HepG2 (cell line): Measurements from ENCODE around the gene RBM8A. TPM values are rescaled to one million over a fixed set of nuclear protein-coding genes. Genes with fewer than 3 reads are reported as not detected.

Source experiments
- ARID5B ChIP-seq: IDR thresholded peaks from 2 replicates; pipeline ENCODE4 v1.4.0; 2020; ENCODE audit warnings: mild to moderate bottlenecking, missing genetic modification reagents
- ERF ChIP-seq: IDR thresholded peaks from 2 replicates; pipeline ENCODE4 v1.6.1; 2018; ENCODE audit warnings: missing biosample characterization, missing genetic modification reagents
- MNT ChIP-seq: fragments of 450-650 bp; IDR thresholded peaks from 2 replicates; pipeline ENCODE4 v1.6.1; 2016
- SAP130 ChIP-seq: IDR thresholded peaks from 2 replicates; pipeline ENCODE4 v1.6.1; 2016; ENCODE audit warnings: low read depth
- TBX3 ChIP-seq: fragments of 450-650 bp; IDR thresholded peaks from 2 replicates; pipeline ENCODE4 v1.6.1; 2017; ENCODE audit warnings: antibody characterized with exemption, mild to moderate bottlenecking, inconsistent platforms, borderline replicate concordance
- U2AF1 ChIP-seq: fragments of 200-400 bp; formaldehyde crosslinking; optimal IDR thresholded peaks from 2 replicates; pipeline ENCODE3; 2017; ENCODE audit warnings: mild to moderate bottlenecking, low read depth, low read length
- ZBTB4 ChIP-seq: sonication (generic); formaldehyde crosslinking; IDR thresholded peaks from 2 replicates; pipeline ENCODE4 v1.4.0; 2020; ENCODE audit warnings: missing genetic modification reagents, mild to moderate bottlenecking, borderline replicate concordance
- ZFP62 ChIP-seq: sonication (generic); formaldehyde crosslinking; IDR thresholded peaks from 2 replicates; pipeline ENCODE4 v1.4.0; 2020; ENCODE audit warnings: missing genetic modification reagents
- ZNF891 ChIP-seq: sonication (generic); formaldehyde crosslinking; IDR thresholded peaks from 2 replicates; pipeline ENCODE4 v1.5.0; 2020; ENCODE audit warnings: mild to moderate bottlenecking, missing genetic modification reagents
- ZSCAN5A ChIP-seq: sonication (generic); formaldehyde crosslinking; IDR thresholded peaks from 2 replicates; pipeline ENCODE4 v1.8.0; 2022; ENCODE audit warnings: mild to moderate bottlenecking, missing genetic modification reagents, borderline replicate concordance
- polyA plus RNA-seq, 8 experiments: library from polyadenylated mRNA; depleted of rRNA in 3 of 8; stranded (reverse) in 7 of 8; unstranded in 1 of 8; fragments of >200 nt; fragmentation: Illumina TruSeq in 4 of 8; extraction: Trizol in 4 of 8; gene quantifications; 2 replicates each; pipeline versions ENCODE4 v1.2.1 to v1.2.3, GENCODE V29; 2011 to 2016; ENCODE audit warnings: low read depth in 4 of 8, missing spikeins in 1 of 8, mixed read lengths in 1 of 8; ENCODE audit not compliant: insufficient read depth in 1 of 8
- total RNA-seq, 5 experiments: library from RNA; depleted of rRNA; stranded (reverse); fragments of >200 nt; fragmentation: Illumina TruSeq; extraction: Trizol; gene quantifications; 2 replicates each; pipeline ENCODE4 v1.2.3, GENCODE V29; 2016; ENCODE audit warnings: low read depth in 1 of 5
- TF ChIP-seq, protein P1 (sequence below): sonication (generic); formaldehyde crosslinking; IDR thresholded peaks from 2 replicates; pipeline ENCODE4 v1.5.0; 2020; ENCODE audit warnings: mild to moderate bottlenecking, missing genetic modification reagents
- TF ChIP-seq, protein P2 (sequence below): sonication (generic); formaldehyde crosslinking; IDR thresholded peaks from 2 replicates; pipeline ENCODE4 v1.4.0; 2020; ENCODE audit warnings: missing genetic modification reagents

RBM8A gene
- total and polyA plus RNA-seq, 2 of the 13 experiments (the other 11 are each of a cell fraction or from before 2014, with no cell fraction given) = 106 to 162 TPM

GRCh38 chr1:145960468-145961108 lies 33.3 kb upstream of the RBM8A start (continued):
- TF ChIP-seq ZBTB4 (no peak), ARID5B (CRISPR knock-in tag) (peak; percentile 47; the same call in 1 of the 2 replicates), MNT (no peak), SAP130 (CRISPR knock-in tag) (peak; percentile 81), ZNF891 (CRISPR knock-in tag) (peak; percentile 61; the same call in 1 of the 2 replicates), ZSCAN5A (CRISPR knock-in tag) (no peak), TBX3 (no peak), U2AF1 (no peak), ZFP62 (CRISPR knock-in tag) (no peak), ERF (CRISPR knock-in tag) (no peak)
- TF ChIP-seq, protein P1, sequence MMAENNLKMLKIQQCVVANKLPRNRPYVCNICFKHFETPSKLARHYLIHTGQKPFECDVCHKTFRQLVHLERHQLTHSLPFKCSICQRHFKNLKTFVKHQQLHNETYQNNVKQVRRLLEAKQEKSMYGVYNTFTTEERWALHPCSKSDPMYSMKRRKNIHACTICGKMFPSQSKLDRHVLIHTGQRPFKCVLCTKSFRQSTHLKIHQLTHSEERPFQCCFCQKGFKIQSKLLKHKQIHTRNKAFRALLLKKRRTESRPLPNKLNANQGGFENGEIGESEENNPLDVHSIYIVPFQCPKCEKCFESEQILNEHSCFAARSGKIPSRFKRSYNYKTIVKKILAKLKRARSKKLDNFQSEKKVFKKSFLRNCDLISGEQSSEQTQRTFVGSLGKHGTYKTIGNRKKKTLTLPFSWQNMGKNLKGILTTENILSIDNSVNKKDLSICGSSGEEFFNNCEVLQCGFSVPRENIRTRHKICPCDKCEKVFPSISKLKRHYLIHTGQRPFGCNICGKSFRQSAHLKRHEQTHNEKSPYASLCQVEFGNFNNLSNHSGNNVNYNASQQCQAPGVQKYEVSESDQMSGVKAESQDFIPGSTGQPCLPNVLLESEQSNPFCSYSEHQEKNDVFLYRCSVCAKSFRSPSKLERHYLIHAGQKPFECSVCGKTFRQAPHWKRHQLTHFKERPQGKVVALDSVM (CRISPR knock-in tag) = 0 out of 2 replicates have a peak, but pooled peaks have one; percentile 39
- TF ChIP-seq, protein P2, sequence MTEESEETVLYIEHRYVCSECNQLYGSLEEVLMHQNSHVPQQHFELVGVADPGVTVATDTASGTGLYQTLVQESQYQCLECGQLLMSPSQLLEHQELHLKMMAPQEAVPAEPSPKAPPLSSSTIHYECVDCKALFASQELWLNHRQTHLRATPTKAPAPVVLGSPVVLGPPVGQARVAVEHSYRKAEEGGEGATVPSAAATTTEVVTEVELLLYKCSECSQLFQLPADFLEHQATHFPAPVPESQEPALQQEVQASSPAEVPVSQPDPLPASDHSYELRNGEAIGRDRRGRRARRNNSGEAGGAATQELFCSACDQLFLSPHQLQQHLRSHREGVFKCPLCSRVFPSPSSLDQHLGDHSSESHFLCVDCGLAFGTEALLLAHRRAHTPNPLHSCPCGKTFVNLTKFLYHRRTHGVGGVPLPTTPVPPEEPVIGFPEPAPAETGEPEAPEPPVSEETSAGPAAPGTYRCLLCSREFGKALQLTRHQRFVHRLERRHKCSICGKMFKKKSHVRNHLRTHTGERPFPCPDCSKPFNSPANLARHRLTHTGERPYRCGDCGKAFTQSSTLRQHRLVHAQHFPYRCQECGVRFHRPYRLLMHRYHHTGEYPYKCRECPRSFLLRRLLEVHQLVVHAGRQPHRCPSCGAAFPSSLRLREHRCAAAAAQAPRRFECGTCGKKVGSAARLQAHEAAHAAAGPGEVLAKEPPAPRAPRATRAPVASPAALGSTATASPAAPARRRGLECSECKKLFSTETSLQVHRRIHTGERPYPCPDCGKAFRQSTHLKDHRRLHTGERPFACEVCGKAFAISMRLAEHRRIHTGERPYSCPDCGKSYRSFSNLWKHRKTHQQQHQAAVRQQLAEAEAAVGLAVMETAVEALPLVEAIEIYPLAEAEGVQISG (CRISPR knock-in tag) = peak; percentile 65
